ENCODE measurements around the gene HOXB7.

The HOXB7 gene

DNA sequence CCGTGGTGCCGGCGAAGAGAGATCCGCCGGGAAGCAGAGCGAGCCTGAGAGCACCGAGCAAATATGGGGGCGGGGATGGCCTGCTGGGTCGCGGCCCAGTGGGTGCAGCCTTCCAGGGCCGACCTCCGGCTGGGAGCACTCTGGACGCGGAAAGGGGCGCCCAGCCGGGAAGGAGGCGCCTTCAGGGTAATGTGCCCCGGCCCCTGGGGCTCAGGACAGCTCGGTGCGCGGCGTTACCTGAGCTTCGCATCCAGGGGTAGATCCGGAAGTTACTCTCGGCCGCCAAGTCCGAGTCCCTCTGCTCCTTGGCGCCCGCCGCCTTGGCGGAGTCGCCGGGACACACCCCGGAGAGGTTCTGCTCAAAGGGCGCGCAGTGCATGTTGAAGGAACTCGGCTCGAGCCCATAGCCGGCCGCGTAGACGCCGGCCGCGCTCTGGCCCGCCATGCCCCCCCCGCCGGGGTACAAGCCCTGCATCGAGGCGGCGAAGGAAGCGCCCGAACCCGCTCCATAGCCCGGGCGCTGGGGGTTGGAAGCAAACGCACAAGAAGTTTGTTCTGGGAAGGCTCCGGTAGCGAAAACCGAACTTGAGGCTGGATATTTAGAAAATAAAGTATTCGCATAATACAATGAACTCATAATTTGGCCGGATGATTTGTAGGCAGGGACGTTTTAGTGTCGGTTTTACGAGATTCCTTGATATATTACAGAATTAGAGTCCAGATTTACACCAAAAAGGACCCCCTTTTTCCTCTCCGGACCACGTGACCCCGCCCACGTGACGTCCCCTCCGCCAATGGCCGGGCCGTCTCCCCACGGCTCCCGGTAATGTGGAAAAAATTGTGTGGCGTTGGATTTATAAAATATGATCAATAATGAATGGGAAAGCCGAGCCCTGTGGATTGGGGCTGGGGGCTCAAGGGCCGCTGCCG is at the start of gene HOXB7:
Gene HOXB7 (minus strand): TSS at position 736 of the 930 bp plus-strand sequence. CDS start 99 bp downstream, at position 637.
- DNase-seq (ENCODE audit: low read depth in 3 of 3) = peak in 1 of 3 experiments; percentile 40

- no peak for DNase-seq (ENCODE audit: low read depth in 3 of 3)
Measured at GRCh38 chr17:48655913-48656312, 45.1 kb upstream of the HOXB7 start.

DNA sequence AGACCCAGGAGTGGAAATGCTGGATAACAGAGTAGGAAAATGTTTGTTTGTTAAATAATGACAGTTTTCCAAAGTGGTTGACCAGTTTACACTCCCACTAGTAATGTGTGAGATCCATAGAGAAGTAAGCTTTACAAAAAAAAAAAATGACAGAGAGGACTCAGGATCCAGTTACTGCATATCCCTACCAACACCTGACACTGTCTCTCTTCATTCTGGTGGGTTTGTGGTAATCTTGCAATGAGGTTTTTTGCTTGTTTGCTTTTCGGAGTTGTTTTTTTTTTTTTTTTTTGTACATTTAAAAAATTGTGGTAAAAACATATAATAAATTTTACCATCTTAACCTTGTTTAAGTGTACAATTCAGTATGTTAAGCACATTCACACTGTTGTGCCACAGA is 38.9 kb upstream of the HOXB7 start:
- no peak for DNase-seq (ENCODE audit: low read depth in 3 of 3)

DNA sequence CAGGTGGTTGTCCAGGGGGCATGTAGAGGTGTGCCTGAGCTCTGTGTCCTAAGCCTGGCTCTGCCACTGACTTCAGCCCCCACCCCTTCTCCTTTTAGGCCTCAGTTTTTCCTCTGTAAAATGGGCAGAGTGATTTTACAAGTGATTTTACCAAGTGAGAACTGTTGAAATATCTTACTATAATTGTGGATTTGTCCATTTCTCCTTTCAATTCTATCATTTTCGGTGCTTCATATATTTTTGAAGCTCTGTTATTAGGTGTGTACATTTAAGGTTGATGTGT is 37.1 kb upstream of the HOXB7 start:
- DNase-seq (ENCODE audit: low read depth in 3 of 3) = no peak

GRCh38 chr17:48647103-48647962 is 36.5 kb upstream of the HOXB7 start:
- DNase-seq (ENCODE audit: low read depth in 3 of 3) = no peak

GRCh38 chr17:48646183-48647102 is 35.6 kb upstream of the HOXB7 start:
- peak in 1 of 3 experiments; percentile 17 for DNase-seq (ENCODE audit: low read depth in 3 of 3)

DNA sequence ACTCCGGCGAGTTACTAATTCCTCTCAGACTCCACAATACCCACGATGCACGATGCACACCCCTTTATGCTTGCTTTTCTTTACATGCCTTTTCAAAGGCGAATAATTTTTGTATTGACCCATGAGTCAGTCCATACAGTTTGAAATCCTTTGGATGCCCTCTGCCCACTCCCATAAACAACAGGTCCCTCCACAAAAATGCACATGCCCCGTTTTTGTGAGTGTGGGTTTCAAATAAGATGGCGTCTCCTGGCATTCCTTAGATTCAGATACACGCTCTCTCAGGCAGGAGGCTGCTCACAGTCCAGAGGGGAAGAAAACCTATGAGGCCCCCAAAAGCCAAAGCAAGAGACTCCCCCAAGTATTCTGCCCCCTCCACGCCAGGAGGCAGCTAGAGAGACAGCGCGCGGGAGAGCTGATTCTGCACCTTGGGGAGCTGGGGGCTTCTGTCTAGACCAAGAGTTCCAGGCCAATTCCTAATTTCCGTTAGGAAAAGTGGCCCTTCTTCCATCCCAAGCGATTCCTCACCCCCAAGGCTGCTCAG is 34.9 kb upstream of the HOXB7 start:
- DNase-seq (ENCODE audit: low read depth in 3 of 3) = no peak

- no peak for DNase-seq (ENCODE audit: low read depth in 3 of 3)
Measured at GRCh38 chr17:48644910-48645557, 34.2 kb upstream of the HOXB7 start.

GRCh38 chr17:48644159-48644558 is 33.3 kb upstream of the HOXB7 start:
- no peak for DNase-seq (ENCODE audit: low read depth in 3 of 3)

GRCh38 chr17:48643697-48644012 is 32.8 kb upstream of the HOXB7 start:
- DNase-seq (ENCODE audit: low read depth in 3 of 3) = no peak

GRCh38 chr17:48642843-48643696 is 32.3 kb upstream of the HOXB7 start:
- DNase-seq (ENCODE audit: low read depth in 3 of 3) = no peak

GRCh38 chr17:48642059-48642842 is 31.4 kb upstream of the HOXB7 start:
- no peak for DNase-seq (ENCODE audit: low read depth in 3 of 3)

- DNase-seq (ENCODE audit: low read depth in 3 of 3) = no peak
Measured at GRCh38 chr17:48641541-48642058, 30.8 kb upstream of the HOXB7 start.

GRCh38 chr17:48640858-48641180 is 30.0 kb upstream of the HOXB7 start:
- DNase-seq (ENCODE audit: low read depth in 3 of 3) = no peak

- DNase-seq (ENCODE audit: low read depth in 3 of 3) = no peak
Measured at GRCh38 chr17:48639982-48640857, 29.4 kb upstream of the HOXB7 start.

DNA sequence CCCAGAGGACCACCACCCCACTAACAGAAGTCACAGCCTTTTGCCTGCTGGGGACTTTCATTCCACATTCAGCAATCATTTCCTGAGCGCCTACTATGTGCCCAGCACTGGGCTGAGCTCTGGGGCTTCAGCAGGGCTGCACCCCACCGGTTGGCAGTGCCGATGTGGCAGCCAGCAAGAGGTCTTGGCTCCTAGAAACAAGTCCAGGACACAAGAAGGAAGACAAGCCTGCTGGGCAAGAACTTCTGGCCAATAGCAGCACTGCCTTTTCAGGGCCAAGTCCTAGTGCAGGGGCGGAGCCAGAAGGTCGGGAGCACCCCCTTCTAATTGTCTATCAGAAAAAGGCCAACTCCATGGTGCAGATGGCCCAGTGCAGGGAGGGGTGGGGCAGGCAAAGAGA is 28.3 kb upstream of the HOXB7 start:
- no peak for DNase-seq (ENCODE audit: low read depth in 3 of 3)

- DNase-seq (ENCODE audit: low read depth in 3 of 3) = no peak
Measured at GRCh38 chr17:48637323-48638260, 26.8 kb upstream of the HOXB7 start.
